HepG2 (cell line): ENCODE measurements around the gene FBXO41. TPM values are rescaled to one million over a fixed set of nuclear protein-coding genes. Genes with fewer than 3 reads are reported as not detected.

Experiments used
- ARHGAP35 ChIP-seq: sonication (generic); formaldehyde crosslinking; IDR thresholded peaks from 2 replicates; pipeline ENCODE4 v1.9.0; 2022; ENCODE audit warnings: mild to moderate bottlenecking, inconsistent platforms, moderate library complexity, missing genetic modification reagents, borderline replicate concordance
- ARID2 ChIP-seq: sonication (generic); formaldehyde crosslinking; IDR thresholded peaks from 2 replicates; pipeline ENCODE4 v1.8.1; 2022; ENCODE audit warnings: mild to moderate bottlenecking, missing genetic modification reagents, borderline replicate concordance
- CBX1 ChIP-seq: IDR thresholded peaks from one replicate; pipeline ENCODE4 v1.6.1; 2016; ENCODE audit warnings: antibody characterized with exemption, low read depth
- CREB1 ChIP-seq, 2 experiments: fragments of 450-650 bp in 1 of 2; IDR thresholded peaks; 2 replicates each; pipeline ENCODE4 v1.6.1; 2016 to 2017; ENCODE audit warnings: control low read depth in 1 of 2, mild to moderate bottlenecking in 1 of 2, missing compliant biosample characterization in 1 of 2, missing genetic modification characterization in 1 of 2
- ELF3 ChIP-seq: IDR thresholded peaks from 2 replicates; pipeline ENCODE4 v1.6.1; 2016; ENCODE audit warnings: missing genetic modification reagents, missing compliant biosample characterization
- HDAC1 ChIP-seq: sonication (generic); formaldehyde crosslinking; IDR thresholded peaks from 2 replicates; pipeline ENCODE4 v1.5.1; 2020; ENCODE audit warnings: mild to moderate bottlenecking, missing genetic modification reagents
- HNRNPUL1 ChIP-seq: fragments of 200-400 bp; formaldehyde crosslinking; IDR thresholded peaks from 2 replicates; pipeline ENCODE4 v1.6.1; 2017; ENCODE audit warnings: low read depth, mild to moderate bottlenecking, low read length, moderate library complexity
- HOXA5 ChIP-seq: sonication (generic); formaldehyde crosslinking; IDR thresholded peaks from 2 replicates; pipeline ENCODE4 v1.4.0; 2020; ENCODE audit warnings: missing genetic modification reagents
- KDM6A ChIP-seq: IDR thresholded peaks from 2 replicates; pipeline ENCODE4 v1.6.1; 2016; ENCODE audit warnings: low read depth
- KLF13 ChIP-seq: sonication (generic); formaldehyde crosslinking; IDR thresholded peaks from 2 replicates; pipeline ENCODE4 v1.4.0; 2020; ENCODE audit warnings: mild to moderate bottlenecking, missing genetic modification reagents
- MXD3 ChIP-seq: IDR thresholded peaks from 2 replicates; pipeline ENCODE4 v1.6.1; 2016; ENCODE audit warnings: mild to moderate bottlenecking, missing biosample characterization, missing genetic modification reagents
- NR2F6 ChIP-seq, 2 experiments: IDR thresholded peaks; 2 replicates each; pipeline ENCODE4 v1.6.1; 2016; ENCODE audit warnings: antibody characterized with exemption in 1 of 2, mild to moderate bottlenecking in 1 of 2
- PRMT3 ChIP-seq: sonication (generic); formaldehyde crosslinking; IDR thresholded peaks from 2 replicates; pipeline ENCODE4 v1.8.1; 2022; ENCODE audit warnings: low read depth, mild to moderate bottlenecking, moderate library complexity, missing genetic modification reagents, borderline replicate concordance
- XRCC5 ChIP-seq: fragments of 200-400 bp; formaldehyde crosslinking; optimal IDR thresholded peaks from 2 replicates; pipeline ENCODE3; 2017; ENCODE audit warnings: mild to moderate bottlenecking, low read length
- ZFP62 ChIP-seq: sonication (generic); formaldehyde crosslinking; IDR thresholded peaks from 2 replicates; pipeline ENCODE4 v1.4.0; 2020; ENCODE audit warnings: missing genetic modification reagents
- ZNF451 ChIP-seq: sonication (generic); formaldehyde crosslinking; IDR thresholded peaks from 2 replicates; pipeline ENCODE4 v1.5.0; 2020; ENCODE audit warnings: mild to moderate bottlenecking, missing genetic modification reagents
- ZNF530 ChIP-seq: sonication (generic); formaldehyde crosslinking; IDR thresholded peaks from 2 replicates; pipeline ENCODE4 v1.5.0; 2020; ENCODE audit warnings: low read depth, mild to moderate bottlenecking, missing genetic modification reagents
- ZNF615 ChIP-seq: sonication (generic); formaldehyde crosslinking; IDR thresholded peaks from 2 replicates; pipeline ENCODE4 v1.5.0; 2020; ENCODE audit warnings: mild to moderate bottlenecking, missing genetic modification reagents, borderline replicate concordance
- polyA plus RNA-seq, 8 experiments: library from polyadenylated mRNA; depleted of rRNA in 3 of 8; stranded (reverse) in 7 of 8; unstranded in 1 of 8; fragments of >200 nt; fragmentation: Illumina TruSeq in 4 of 8; extraction: Trizol in 4 of 8; gene quantifications; 2 replicates each; pipeline versions ENCODE4 v1.2.1 to v1.2.3, GENCODE V29; 2011 to 2016; ENCODE audit warnings: low read depth in 4 of 8, missing spikeins in 1 of 8, mixed read lengths in 1 of 8; ENCODE audit not compliant: insufficient read depth in 1 of 8
- total RNA-seq, 5 experiments: library from RNA; depleted of rRNA; stranded (reverse); fragments of >200 nt; fragmentation: Illumina TruSeq; extraction: Trizol; gene quantifications; 2 replicates each; pipeline ENCODE4 v1.2.3, GENCODE V29; 2016; ENCODE audit warnings: low read depth in 1 of 5
- TF ChIP-seq, protein P1 (sequence below): sonication (generic); formaldehyde crosslinking; IDR thresholded peaks from 2 replicates; pipeline ENCODE4 v1.8.0; 2022; ENCODE audit warnings: mild to moderate bottlenecking, missing genetic modification reagents, moderate library complexity
- TF ChIP-seq, protein P2 (sequence below): sonication (generic); formaldehyde crosslinking; IDR thresholded peaks from 2 replicates; pipeline ENCODE4 v1.5.0; 2020; ENCODE audit warnings: mild to moderate bottlenecking, missing genetic modification reagents, borderline replicate concordance

Gene FBXO41
- total and polyA plus RNA-seq, 2 of the 13 experiments (the other 11 are each of a cell fraction or from before 2014, with no cell fraction given): 4.2 to 10.3 TPM

DNA sequence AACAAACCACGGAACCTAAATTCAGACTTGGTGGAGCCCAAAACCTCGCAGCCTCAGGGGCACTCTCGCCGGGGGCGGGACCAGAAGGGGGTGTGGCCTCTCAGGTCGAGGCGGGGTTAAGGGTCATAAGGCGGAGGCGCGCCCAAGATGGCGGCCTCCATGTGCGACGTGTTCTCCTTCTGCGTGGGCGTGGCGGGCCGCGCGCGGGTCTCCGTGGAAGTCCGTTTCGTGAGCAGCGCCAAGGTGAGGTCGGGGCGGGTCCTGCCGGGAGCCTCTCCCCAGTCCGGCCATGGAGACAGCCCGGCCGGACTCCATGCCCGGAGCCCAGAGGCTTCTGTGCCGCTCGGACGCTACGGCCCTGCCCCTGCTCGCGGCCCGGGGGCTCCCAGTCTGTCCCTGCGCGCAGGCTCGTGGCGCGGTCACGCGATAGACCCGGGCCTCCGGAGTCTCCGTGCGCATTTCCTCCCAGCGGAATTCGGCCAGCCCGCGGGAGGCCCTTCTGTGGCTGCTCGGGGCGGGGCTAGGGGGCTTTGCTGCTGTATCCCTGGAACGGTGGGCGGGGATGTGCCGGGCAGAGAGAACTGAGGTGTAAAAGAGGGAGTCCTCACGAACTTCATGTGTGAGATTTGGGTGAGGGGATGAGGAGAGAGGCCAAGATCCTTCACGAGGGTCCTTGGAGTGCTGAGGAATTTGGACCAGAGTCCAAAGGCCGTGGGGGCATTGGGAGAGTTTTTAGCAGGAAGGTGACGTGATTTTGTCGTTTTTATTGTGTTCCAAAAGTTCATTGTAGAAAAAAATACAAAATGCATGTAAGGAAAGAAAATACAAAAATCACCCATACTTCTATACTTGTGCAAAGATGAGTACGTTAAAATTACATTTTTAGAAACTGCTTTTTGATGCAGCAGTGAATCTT, 69.9 kb downstream of the FBXO41 start, which contains the start of gene SMYD5 (continued):
- TF ChIP-seq CBX1 (peak; percentile 66), CREB1 (IDR thresholded peaks at IDR 0.05) (0 out of 2 replicates have a peak, but pooled peaks have one; percentile 16), CREB1 (CRISPR knock-in tag; IDR thresholded peaks at IDR 0.05) (no peak), PRMT3 (CRISPR knock-in tag) (0 out of 2 replicates have a peak, but pooled peaks have one; percentile 50), HDAC1 (peak; percentile 96), HOXA5 (peak; percentile 72), ARID2 (CRISPR knock-in tag) (no peak), ZFP62 (CRISPR knock-in tag) (no peak), NR2F6 (IDR thresholded peaks at IDR 0.05) (peak; percentile 80), NR2F6 (CRISPR knock-in tag; IDR thresholded peaks at IDR 0.05) (peak; percentile 90), XRCC5 (no peak), MXD3 (peak; percentile 99), ZNF615 (CRISPR knock-in tag) (0 out of 2 replicates have a peak, but pooled peaks have one; percentile 56), ELF3 (CRISPR knock-in tag) (0 out of 2 replicates have a peak, but pooled peaks have one; percentile 49), KLF13 (peak; percentile 91; the same call in 1 of the 2 replicates), ZNF530 (CRISPR knock-in tag) (no peak), ZNF451 (0 out of 2 replicates have a peak, but pooled peaks have one; percentile 66), ARHGAP35 (CRISPR knock-in tag) (peak; percentile 61), KDM6A (CRISPR knock-in tag) (no peak), HNRNPUL1 (no peak)
- TF ChIP-seq, protein P1, sequence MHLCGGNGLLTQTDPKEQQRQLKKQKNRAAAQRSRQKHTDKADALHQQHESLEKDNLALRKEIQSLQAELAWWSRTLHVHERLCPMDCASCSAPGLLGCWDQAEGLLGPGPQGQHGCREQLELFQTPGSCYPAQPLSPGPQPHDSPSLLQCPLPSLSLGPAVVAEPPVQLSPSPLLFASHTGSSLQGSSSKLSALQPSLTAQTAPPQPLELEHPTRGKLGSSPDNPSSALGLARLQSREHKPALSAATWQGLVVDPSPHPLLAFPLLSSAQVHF (CRISPR knock-in tag): 0 out of 2 replicates have a peak, but pooled peaks have one; percentile 26
- TF ChIP-seq, protein P2, sequence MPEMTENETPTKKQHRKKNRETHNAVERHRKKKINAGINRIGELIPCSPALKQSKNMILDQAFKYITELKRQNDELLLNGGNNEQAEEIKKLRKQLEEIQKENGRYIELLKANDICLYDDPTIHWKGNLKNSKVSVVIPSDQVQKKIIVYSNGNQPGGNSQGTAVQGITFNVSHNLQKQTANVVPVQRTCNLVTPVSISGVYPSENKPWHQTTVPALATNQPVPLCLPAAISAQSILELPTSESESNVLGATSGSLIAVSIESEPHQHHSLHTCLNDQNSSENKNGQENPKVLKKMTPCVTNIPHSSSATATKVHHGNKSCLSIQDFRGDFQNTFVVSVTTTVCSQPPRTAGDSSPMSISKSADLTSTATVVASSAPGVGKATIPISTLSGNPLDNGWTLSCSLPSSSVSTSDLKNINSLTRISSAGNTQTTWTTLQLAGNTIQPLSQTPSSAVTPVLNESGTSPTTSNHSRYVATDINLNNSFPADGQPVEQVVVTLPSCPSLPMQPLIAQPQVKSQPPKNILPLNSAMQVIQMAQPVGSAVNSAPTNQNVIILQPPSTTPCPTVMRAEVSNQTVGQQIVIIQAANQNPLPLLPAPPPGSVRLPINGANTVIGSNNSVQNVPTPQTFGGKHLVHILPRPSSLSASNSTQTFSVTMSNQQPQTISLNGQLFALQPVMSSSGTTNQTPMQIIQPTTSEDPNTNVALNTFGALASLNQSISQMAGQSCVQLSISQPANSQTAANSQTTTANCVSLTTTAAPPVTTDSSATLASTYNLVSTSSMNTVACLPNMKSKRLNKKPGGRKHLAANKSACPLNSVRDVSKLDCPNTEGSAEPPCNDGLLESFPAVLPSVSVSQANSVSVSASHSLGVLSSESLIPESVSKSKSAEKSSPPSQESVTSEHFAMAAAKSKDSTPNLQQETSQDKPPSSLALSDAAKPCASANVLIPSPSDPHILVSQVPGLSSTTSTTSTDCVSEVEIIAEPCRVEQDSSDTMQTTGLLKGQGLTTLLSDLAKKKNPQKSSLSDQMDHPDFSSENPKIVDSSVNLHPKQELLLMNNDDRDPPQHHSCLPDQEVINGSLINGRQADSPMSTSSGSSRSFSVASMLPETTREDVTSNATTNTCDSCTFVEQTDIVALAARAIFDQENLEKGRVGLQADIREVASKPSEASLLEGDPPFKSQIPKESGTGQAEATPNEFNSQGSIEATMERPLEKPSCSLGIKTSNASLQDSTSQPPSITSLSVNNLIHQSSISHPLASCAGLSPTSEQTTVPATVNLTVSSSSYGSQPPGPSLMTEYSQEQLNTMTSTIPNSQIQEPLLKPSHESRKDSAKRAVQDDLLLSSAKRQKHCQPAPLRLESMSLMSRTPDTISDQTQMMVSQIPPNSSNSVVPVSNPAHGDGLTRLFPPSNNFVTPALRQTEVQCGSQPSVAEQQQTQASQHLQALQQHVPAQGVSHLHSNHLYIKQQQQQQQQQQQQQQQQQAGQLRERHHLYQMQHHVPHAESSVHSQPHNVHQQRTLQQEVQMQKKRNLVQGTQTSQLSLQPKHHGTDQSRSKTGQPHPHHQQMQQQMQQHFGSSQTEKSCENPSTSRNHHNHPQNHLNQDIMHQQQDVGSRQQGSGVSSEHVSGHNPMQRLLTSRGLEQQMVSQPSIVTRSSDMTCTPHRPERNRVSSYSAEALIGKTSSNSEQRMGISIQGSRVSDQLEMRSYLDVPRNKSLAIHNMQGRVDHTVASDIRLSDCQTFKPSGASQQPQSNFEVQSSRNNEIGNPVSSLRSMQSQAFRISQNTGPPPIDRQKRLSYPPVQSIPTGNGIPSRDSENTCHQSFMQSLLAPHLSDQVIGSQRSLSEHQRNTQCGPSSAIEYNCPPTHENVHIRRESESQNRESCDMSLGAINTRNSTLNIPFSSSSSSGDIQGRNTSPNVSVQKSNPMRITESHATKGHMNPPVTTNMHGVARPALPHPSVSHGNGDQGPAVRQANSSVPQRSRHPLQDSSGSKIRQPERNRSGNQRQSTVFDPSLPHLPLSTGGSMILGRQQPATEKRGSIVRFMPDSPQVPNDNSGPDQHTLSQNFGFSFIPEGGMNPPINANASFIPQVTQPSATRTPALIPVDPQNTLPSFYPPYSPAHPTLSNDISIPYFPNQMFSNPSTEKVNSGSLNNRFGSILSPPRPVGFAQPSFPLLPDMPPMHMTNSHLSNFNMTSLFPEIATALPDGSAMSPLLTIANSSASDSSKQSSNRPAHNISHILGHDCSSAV (CRISPR knock-in tag): no peak
